ENCODE data around the gene DIS3L2.
"Not testable (repeated sequence)": the region's sequence is repeated elsewhere in the genome, so short reads cannot be mapped to it uniquely, and the experiment has no call there.

Gene DIS3L2

GRCh38 chr2:232324778-232325177 is 363.3 kb downstream of the DIS3L2 start:
- ATAC-seq = no peak
- no peak for TF ChIP-seq ZNF565 (CRISPR knock-in tag; conservative IDR thresholded peaks at IDR 0.05; ENCODE audit: low read depth)
- TF ChIP-seq OSR1 (CRISPR knock-in tag; IDR thresholded peaks at IDR 0.05) = no peak
- TF ChIP-seq PATZ1 (CRISPR knock-in tag; IDR thresholded peaks at IDR 0.05; ENCODE audit: borderline replicate concordance) = no peak
- TF ChIP-seq CSRNP3 (CRISPR knock-in tag; IDR thresholded peaks at IDR 0.05) = no peak
- TF ChIP-seq GLIS3 (CRISPR knock-in tag; IDR thresholded peaks at IDR 0.05) = no peak
- TF ChIP-seq SNAI2 (CRISPR knock-in tag; IDR thresholded peaks at IDR 0.05) = no peak
- TF ChIP-seq TCF4 (CRISPR knock-in tag; IDR thresholded peaks at IDR 0.05; ENCODE audit: borderline replicate concordance) = no peak

- TF ChIP-seq ZFP30 (CRISPR knock-in tag; IDR thresholded peaks at IDR 0.05) = no peak
- TF ChIP-seq TOX (CRISPR knock-in tag; IDR thresholded peaks at IDR 0.05; ENCODE audit: borderline replicate concordance) = no peak
- no peak for TF ChIP-seq POU6F1 (CRISPR knock-in tag; IDR thresholded peaks at IDR 0.05; ENCODE audit: borderline replicate concordance, low read depth)
- no peak for TF ChIP-seq OSR1 (CRISPR knock-in tag; IDR thresholded peaks at IDR 0.05)
- TF ChIP-seq ZC3H10 (CRISPR knock-in tag; IDR thresholded peaks at IDR 0.05) = no peak
- TF ChIP-seq CREB5 (CRISPR knock-in tag; IDR thresholded peaks at IDR 0.05; ENCODE audit: low read depth) = no peak
- no peak for TF ChIP-seq ISL1 (CRISPR knock-in tag; IDR thresholded peaks at IDR 0.05)
- TF ChIP-seq PATZ1 (CRISPR knock-in tag; IDR thresholded peaks at IDR 0.05; ENCODE audit: borderline replicate concordance) = no peak
- TF ChIP-seq TSHZ2 (CRISPR knock-in tag; IDR thresholded peaks at IDR 0.05) = no peak
- no peak for TF ChIP-seq PPARA (CRISPR knock-in tag; IDR thresholded peaks at IDR 0.05; ENCODE audit: borderline replicate concordance)
- TF ChIP-seq RARB (CRISPR knock-in tag; IDR thresholded peaks at IDR 0.05) = no peak
- ATAC-seq = peak; percentile 90
Measured at GRCh38 chr2:232325324-232326273, 364.1 kb downstream of the DIS3L2 start.

- ATAC-seq = not testable (repeated sequence)
Measured at GRCh38 chr2:232326274-232327104, 365.0 kb downstream of the DIS3L2 start.

Data from SK-N-SH treated with all-trans-retinoic acid at 6 μM for 48 hours (cell line).